Activated CD4-positive, alpha-beta T cell treated with anti-CD3 and anti-CD28 coated beads for 36 hours (primary cell): ENCODE measurements around the gene BSX. TPM values are rescaled to one million over a fixed set of nuclear protein-coding genes. Genes with fewer than 3 reads are reported as not detected.
A peak's percentile ranks its signal among the peaks of the same experiment; 100 is the strongest.

Experiments
- ATAC-seq: fragments of 200-7000 bp; cut with Tn5 transposase; one replicate; pipeline ENCODE4 v1.10.0; 2021; ENCODE audit warnings: mild to moderate bottlenecking, moderate library complexity
- CTCF ChIA-PET: fragments of 350-600 bp; sonication (Branson Sonifier 250); formaldehyde crosslinking; loops from one replicate; lab custom pipeline; 2021; ENCODE audit warnings: antibody characterized with exemption; lab: Charles Lee
- POLR2A ChIA-PET: fragments of 350-600 bp; sonication (Branson Sonifier 250); formaldehyde crosslinking; loops from one replicate; lab custom pipeline; 2021; ENCODE audit warnings: antibody characterized with exemption, inconsistent platforms; lab: Charles Lee
- DNase-seq: peaks from one replicate; pipeline ENCODE4 v3.0.0-alpha.2; 2020
- H3K27ac Mint-ChIP-seq: one replicate; pipeline ENCODE4 v1.8.0; 2021; ENCODE audit warnings: mixed read lengths
- H3K27me3 Mint-ChIP-seq: one replicate; pipeline ENCODE4 v1.8.0; 2021; ENCODE audit warnings: mixed read lengths
- H3K36me3 Mint-ChIP-seq: one replicate; pipeline ENCODE4 v1.8.0; 2021; ENCODE audit warnings: low read depth, mixed read lengths
- H3K4me1 Mint-ChIP-seq: one replicate; pipeline ENCODE4 v1.8.0; 2021; ENCODE audit warnings: mixed read lengths
- H3K4me3 Mint-ChIP-seq: one replicate; pipeline ENCODE4 v1.8.0; 2021; ENCODE audit warnings: mild to moderate bottlenecking, moderate library complexity, mixed read lengths
- H3K9me3 Mint-ChIP-seq: one replicate; pipeline ENCODE4 v1.8.0; 2021; ENCODE audit warnings: low read depth, mixed read lengths
- intact Hi-C, 2 experiments: fragments of 100-400 bp; cut with DNase I in 1 of 2; cut with micrococcal nuclease in 1 of 2; formaldehyde crosslinking; loops; one replicate each; pipeline versions ENCODE4 v1.14.2 to v1.15.1; 2022 to 2024; cut with DNase I, micrococcal nuclease
- total RNA-seq, 2 experiments: library from RNA; stranded (reverse); gene quantifications; one replicate each; pipeline ENCODE4 v1.2.3, GENCODE V29; 2021

BSX gene
- total RNA-seq, 2 experiments from 2014 or later, result not detected

DNA sequence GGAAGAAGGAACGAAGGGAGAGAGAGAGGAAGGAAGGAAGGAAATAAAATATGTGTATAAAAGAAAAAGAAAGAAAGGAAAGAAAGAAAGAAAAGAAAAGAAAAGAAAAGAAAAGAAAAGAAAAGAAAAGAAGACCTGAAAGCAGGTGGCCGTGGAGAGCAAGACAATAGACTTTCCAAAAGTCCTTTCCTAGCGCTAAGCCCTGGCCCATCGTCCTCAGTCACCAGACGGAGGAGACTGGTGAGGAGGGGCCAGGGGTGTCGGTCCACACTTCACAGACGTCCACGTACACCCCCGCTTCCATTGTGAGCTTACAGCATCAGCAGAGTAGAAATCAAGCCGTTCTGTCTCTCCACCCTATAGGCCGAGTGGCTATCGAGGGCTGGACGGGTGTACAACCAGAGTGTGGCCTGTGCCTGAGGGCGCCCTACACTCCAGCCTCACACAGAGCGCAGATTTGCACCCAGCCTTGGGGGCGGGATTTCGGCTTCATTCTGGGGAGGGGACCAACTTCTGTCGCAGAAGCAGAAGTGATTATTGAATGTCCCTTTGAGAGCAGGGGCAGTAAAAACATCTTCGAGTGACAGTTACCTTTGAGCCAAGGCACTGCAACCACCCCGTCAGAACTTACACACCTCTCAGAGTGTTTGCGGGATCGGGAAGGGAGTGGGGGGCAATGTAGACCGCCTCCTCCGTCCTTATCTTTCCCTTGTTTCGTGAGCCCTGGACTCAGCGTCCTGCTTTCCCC lies 2.0 kb upstream of the BSX start:
- POLR2A ChIA-PET, result no interaction called here
- Mint-ChIP-seq H3K9me3 (no peaks in the 10 kb centered on the region), H3K36me3 (no peaks in the 10 kb centered on the region), H3K27ac (no peak overlapping the region), H3K4me1 (peaks cover 17% of the 10 kb centered on the region), H3K27me3 (peaks cover 73% of the 10 kb centered on the region), H3K4me3 (peak overlapping the region; percentile 72)
- no peak for ATAC-seq
- intact Hi-C loops, result loop anchor here (2.0 to 5.0 kb wide), 2 partner anchors 71 to 101 kb away; partner anchors contain the start of gene JHY (in 1 of the 2)
- DNase-seq, result no peak
- CTCF ChIA-PET, result interaction anchor here (0.5 to 1.4 kb wide), 4 partner anchors 20 to 277 kb away, joined by 3 to 6 read pairs (median 4); no protein-coding TSS in a partner anchor

- ChIA-PET POLR2A (no interaction called here), CTCF (interaction anchor here (0.8 to 1.6 kb wide), 3 partner anchors 74 to 115 kb away, joined by 3 to 4 read pairs (median 3); no protein-coding TSS in a partner anchor)
- peak overlapping the region; percentile 0 for H3K4me3 Mint-ChIP-seq
- DNase-seq (peak; percentile 6), ATAC-seq (no peak)
- H3K36me3 Mint-ChIP-seq, result peaks cover 2% of the 10 kb centered on the region
- H3K27me3 Mint-ChIP-seq, result peaks cover 84% of the 10 kb centered on the region
- peaks cover 32% of the 10 kb centered on the region for H3K4me1 Mint-ChIP-seq
- intact Hi-C loops, result loop anchor here in 1 of 2 experiments (5.0 kb wide), 1 partner anchor 98 kb away; the partner anchor contains the start of gene JHY
- H3K27ac Mint-ChIP-seq, result no peak overlapping the region
- H3K9me3 Mint-ChIP-seq, result no peaks in the 10 kb centered on the region
Observed at GRCh38 chr11:122979815-122980595, 1.6 kb downstream of the BSX start.

- DNase-seq, result peak; percentile 12
- POLR2A ChIA-PET, result interaction anchor here (0.7 kb wide), 1 partner anchor 96 kb away, joined by 3 read pairs; no protein-coding TSS in a partner anchor
- H3K9me3 Mint-ChIP-seq, result no peaks in the 10 kb centered on the region
- peaks cover 2% of the 10 kb centered on the region for H3K36me3 Mint-ChIP-seq
- CTCF ChIA-PET, result interaction anchor here (1.4 to 1.6 kb wide), 3 partner anchors 43 to 76 kb away, joined by 3 to 4 read pairs (median 4); no protein-coding TSS in a partner anchor
- ATAC-seq, result no peak
- no peak overlapping the region for H3K27ac Mint-ChIP-seq
- peaks cover 30% of the 10 kb centered on the region for H3K4me1 Mint-ChIP-seq
- H3K4me3 Mint-ChIP-seq, result no peak overlapping the region
- H3K27me3 Mint-ChIP-seq, result peaks cover 85% of the 10 kb centered on the region
- intact Hi-C loops, result no loop called here
Observed at GRCh38 chr11:122979103-122979814, 2.4 kb downstream of the BSX start.

GRCh38 chr11:122978299-122978620 lies 3.4 kb downstream of the BSX start:
- Mint-ChIP-seq H3K27ac (no peak overlapping the region), H3K9me3 (no peaks in the 10 kb centered on the region), H3K4me1 (peaks cover 25% of the 10 kb centered on the region), H3K4me3 (no peak overlapping the region), H3K27me3 (peaks cover 84% of the 10 kb centered on the region), H3K36me3 (peaks cover 2% of the 10 kb centered on the region)
- ATAC-seq, result no peak
- no peak for DNase-seq
- POLR2A ChIA-PET, result no interaction called here
- intact Hi-C loops, result no loop called here
- CTCF ChIA-PET, result interaction anchor here (0.7 to 1.6 kb wide), 2 partner anchors 44 to 97 kb away, joined by 3 to 4 read pairs; no protein-coding TSS in a partner anchor

- Mint-ChIP-seq H3K4me3 (no peak overlapping the region), H3K4me1 (peaks cover 25% of the 10 kb centered on the region), H3K36me3 (peaks cover 2% of the 10 kb centered on the region), H3K9me3 (no peaks in the 10 kb centered on the region), H3K27ac (no peak overlapping the region), H3K27me3 (peaks cover 81% of the 10 kb centered on the region)
- ChIA-PET CTCF (interaction anchor here (0.6 to 1.6 kb wide), 3 partner anchors 45 to 98 kb away, joined by 3 to 5 read pairs (median 4); no protein-coding TSS in a partner anchor), POLR2A (no interaction called here)
- no peak for ATAC-seq
- intact Hi-C loops, result no loop called here
- DNase-seq, result peak; percentile 20
Observed at GRCh38 chr11:122977470-122978298, 4.0 kb downstream of the BSX start.

GRCh38 chr11:122976734-122977469 lies 4.7 kb downstream of the BSX start:
- DNase-seq (peak; percentile 31), ATAC-seq (no peak)
- no peak overlapping the region for H3K27ac Mint-ChIP-seq
- intact Hi-C loops, result no loop called here
- peaks cover 2% of the 10 kb centered on the region for H3K36me3 Mint-ChIP-seq
- ChIA-PET CTCF (interaction anchor here (0.6 kb wide), 1 partner anchor 78 kb away, joined by 5 read pairs; no protein-coding TSS in a partner anchor), POLR2A (no interaction called here)
- H3K27me3 Mint-ChIP-seq, result peaks cover 77% of the 10 kb centered on the region
- H3K4me1 Mint-ChIP-seq, result peaks cover 25% of the 10 kb centered on the region
- no peaks in the 10 kb centered on the region for H3K9me3 Mint-ChIP-seq
- H3K4me3 Mint-ChIP-seq, result peak overlapping the region; percentile 7

DNA sequence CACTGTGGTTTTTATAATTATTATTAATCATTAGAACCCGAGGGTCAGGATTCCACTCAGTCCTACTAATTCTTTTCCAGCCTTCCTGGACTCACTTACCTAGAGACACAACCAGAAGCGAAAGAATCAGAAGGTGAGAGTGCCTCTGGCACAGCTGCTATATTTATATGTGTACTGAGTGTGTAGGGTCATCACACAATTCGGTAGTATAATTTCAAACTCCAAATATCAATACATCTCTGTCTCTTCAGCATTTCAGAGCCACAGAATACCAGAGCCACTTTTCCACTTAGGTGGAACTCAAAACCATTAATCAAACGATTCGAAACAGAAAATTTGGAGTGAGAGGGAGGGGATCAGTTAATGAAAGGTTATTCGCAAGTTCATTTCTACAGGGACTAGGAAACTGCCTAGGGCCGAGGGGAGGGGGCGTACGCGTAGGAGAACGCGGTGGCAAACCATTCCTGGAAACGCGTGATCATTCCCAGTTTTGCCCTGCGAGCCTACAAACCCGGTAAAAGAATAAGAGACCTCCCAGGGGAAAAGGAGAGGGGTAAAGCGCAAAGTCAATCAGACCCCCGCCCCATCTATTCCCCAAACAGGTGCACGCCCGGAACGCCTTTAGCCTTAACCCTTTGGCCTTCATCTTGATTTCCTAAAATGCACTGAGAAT lies 5.4 kb downstream of the BSX start:
- peaks cover 23% of the 10 kb centered on the region for H3K4me1 Mint-ChIP-seq
- intact Hi-C loops, result no loop called here
- H3K4me3 Mint-ChIP-seq, result no peak overlapping the region
- H3K36me3 Mint-ChIP-seq, result peaks cover 2% of the 10 kb centered on the region
- ATAC-seq (no peak), DNase-seq (no peak)
- ChIA-PET POLR2A (no interaction called here), CTCF (no interaction called here)
- no peaks in the 10 kb centered on the region for H3K9me3 Mint-ChIP-seq
- H3K27me3 Mint-ChIP-seq, result peaks cover 74% of the 10 kb centered on the region
- H3K27ac Mint-ChIP-seq, result no peak overlapping the region

DNA sequence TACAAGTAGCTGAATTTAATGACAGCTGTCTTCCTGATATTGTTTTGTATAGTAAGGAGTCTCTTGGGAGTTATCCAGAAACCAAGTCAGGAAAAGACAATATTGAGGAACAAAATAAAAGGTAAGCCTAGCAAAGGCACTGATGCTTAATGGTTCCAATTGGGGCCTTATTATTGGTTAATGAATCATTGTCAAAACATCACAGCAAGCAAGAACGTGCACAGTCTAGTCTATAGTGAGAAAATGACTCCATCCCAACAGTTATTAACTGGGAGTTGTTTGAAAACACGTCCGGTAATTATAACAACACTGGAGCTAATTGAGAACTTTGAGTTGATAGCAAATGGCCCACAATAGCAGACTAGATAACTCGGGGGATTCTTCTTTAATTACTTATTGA lies 17.7 kb downstream of the BSX start:
- DNase-seq (no peak), ATAC-seq (no peak)
- no peaks in the 10 kb centered on the region for H3K36me3 Mint-ChIP-seq
- H3K27me3 Mint-ChIP-seq, result peaks cover 28% of the 10 kb centered on the region
- ChIA-PET POLR2A (no interaction called here), CTCF (interaction anchor here (0.7 kb wide), 1 partner anchor 59 kb away, joined by 3 read pairs; no protein-coding TSS in a partner anchor)
- no peak overlapping the region for H3K27ac Mint-ChIP-seq
- H3K4me1 Mint-ChIP-seq, result no peaks in the 10 kb centered on the region
- H3K9me3 Mint-ChIP-seq, result no peaks in the 10 kb centered on the region
- intact Hi-C loops, result no loop called here
- H3K4me3 Mint-ChIP-seq, result no peak overlapping the region

DNA sequence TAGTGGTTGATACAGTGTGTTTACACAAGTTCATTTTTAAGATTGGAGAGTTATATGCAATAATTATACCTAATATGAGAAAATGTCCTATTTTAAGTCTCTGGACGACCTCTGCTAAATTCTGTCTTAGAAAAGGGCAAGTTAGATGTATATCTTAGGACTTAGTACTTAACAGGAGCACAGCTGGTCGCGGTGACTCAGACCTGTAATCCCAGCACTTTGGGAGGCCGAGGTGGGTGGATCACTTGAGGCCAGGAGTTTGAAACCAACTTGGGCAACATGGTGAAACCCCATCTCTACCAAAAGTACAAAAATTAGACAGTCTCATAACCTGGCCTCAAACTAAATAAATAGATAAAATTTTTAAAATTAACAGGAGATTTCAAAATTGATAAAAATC lies 27.2 kb downstream of the BSX start:
- ChIA-PET POLR2A (no interaction called here), CTCF (no interaction called here)
- Mint-ChIP-seq H3K27ac (no peak overlapping the region), H3K27me3 (no peaks in the 10 kb centered on the region), H3K4me3 (no peak overlapping the region), H3K36me3 (no peaks in the 10 kb centered on the region), H3K4me1 (peaks cover 3% of the 10 kb centered on the region), H3K9me3 (no peaks in the 10 kb centered on the region)
- ATAC-seq, result no peak
- DNase-seq, result no peak
- intact Hi-C loops, result no loop called here
